ENCODE measurements around the gene EMC9.

EMC9 gene

DNA sequence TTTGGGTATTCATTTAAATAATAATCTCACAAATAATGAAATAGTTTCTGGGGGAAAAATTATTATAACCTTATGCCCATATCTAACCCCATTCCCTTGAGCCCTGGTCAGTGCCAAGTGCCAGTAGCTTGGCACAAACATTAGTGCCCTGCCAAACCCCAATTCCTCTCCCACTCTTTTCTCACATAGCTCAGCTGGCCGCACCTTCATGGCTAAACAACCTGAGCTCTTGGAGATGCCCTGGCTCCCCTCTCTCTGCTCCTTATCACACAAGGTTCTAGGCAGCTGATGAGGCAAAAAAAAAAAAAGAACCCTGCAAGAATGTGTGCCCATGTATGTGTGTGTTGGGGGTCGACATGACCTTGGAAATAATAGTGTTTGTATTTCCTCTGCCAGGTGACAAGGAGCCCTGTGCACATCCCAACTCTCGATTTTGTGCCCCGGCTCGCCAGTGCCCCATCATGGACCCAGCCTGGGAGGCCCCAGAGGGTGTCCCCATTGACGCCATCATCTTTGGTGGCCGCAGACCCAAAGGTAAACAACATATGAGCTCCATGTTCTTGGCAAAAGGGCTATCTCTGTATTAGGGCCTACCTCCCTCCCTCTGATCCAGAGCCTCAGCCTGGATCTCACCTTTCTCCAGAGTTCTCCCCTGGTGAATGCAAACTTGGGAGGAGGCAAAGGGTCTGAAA, 38.9 kb downstream of the EMC9 start:
- DNase-seq, result no peak

DNA sequence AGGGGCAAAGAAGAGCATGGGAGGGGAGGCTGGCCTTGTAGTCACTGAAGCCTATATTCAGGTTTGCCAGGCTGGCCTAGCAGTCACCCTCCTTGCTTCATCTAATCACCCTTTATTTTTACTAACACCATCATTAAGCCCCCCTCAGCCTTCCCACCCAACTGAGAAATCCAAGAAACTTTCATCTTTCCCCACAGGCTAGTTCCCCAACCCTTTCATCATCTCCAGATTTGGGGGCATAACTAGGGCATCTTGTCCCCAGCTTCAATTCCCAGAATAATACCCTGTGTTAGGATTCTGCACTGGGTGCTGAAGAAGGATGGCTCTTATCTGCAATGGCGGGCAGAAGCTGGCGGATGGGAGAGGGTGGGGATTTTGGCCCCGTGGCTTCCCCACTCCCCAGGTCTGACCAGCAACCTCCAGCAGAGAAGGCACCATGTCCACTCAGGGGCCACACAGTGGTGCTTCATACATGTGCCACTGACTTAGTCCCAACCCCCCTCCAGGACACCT, 40.4 kb downstream of the EMC9 start:
- DNase-seq, result no peak

DNA sequence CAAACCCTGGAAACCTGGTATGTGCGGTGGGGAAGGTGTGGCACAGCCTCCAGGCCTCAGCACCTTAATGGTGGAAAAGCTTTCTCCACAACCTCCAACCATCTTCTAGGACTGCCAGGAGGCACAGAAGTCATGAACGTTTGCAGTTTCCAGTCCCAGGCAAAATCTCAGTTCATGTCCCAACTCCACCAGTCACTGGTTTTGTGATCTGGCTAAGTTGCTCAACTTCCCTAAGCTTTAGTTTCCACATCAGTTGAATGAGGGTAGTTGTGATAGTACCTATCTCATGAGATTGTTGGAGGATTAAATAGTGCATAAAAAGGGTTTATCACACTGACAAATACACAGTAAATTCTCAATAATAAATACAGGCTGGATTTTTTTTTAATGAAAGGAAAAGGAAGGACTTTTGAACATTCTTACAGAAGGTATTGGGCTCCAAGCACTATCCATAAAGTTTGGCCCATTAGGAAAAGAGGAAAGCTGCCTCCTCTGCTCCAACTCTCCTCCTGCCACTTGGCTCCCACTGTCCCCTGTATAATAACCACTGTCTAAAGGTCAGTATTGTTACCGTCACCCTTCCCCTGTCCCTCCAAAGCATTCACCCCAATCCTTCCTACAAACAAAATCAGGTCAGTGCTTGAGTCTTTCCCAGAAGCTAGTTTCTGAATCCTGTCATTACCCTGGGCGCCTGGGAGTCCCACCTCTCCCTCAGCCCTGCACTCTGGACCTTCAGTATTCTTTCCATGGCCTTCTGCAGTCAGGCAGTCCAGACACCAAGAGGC, 41.0 kb downstream of the EMC9 start:
- DNase-seq, result no peak

DNA sequence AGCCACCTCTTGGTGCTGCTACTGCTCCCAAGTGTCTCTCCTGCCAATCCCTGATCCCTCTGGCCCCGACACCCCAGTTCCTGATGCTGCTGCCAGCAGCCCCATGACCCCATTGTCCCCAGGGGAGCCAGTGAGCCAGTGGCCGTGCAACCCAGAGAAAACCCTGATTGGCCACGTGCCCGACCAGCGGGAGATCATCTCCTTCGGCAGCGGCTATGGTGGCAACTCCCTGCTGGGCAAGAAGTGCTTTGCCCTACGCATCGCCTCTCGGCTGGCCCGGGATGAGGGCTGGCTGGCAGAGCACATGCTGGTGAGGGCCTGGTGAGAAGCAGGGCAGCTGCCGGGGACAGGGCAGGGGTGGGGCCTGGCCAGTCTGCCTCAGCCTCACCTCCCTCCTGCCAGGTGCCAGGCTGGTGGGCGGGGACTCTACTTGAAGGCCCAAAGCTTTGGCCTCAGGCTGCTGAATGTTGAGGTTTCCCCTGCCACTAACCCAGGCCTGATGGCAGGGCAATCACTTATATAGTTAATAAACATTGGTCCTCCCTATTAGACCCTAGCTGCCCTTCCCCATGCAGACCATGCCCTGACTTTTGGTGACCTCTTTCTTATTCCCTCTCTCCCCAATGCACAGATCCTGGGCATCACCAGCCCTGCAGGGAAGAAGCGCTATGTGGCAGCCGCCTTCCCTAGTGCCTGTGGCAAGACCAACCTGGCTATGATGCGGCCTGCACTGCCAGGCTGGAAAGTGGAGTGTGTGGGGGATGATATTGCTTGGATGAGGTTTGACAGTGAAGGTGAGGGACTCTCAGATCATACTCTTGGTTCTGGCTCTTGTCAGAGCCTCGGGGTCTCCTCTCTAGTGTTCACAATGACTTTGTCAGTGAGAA, 42.2 kb downstream of the EMC9 start:
- DNase-seq, result no peak

DNA sequence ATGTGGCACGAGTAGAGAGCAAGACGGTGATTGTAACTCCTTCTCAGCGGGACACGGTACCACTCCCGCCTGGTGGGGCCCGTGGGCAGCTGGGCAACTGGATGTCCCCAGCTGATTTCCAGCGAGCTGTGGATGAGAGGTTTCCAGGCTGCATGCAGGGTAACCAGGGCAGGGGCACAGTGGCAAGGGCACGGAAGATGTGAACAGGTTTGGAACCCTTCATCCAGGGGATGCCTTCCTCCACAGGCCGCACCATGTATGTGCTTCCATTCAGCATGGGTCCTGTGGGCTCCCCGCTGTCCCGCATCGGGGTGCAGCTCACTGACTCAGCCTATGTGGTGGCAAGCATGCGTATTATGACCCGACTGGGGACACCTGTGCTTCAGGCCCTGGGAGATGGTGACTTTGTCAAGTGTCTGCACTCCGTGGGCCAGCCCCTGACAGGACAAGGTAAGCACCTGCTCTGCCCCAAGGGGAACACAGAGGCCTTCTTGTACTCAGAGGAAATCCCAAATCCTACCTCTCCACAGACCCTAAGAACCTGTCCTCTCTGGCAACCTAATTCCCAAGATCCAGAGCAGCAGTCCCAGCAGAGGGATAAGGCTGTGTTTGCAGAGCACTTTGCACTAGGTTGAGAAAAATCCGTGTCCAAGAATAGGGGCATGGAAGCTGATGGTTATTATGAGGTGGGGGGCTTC, 43.0 kb downstream of the EMC9 start:
- DNase-seq, result no peak

DNA sequence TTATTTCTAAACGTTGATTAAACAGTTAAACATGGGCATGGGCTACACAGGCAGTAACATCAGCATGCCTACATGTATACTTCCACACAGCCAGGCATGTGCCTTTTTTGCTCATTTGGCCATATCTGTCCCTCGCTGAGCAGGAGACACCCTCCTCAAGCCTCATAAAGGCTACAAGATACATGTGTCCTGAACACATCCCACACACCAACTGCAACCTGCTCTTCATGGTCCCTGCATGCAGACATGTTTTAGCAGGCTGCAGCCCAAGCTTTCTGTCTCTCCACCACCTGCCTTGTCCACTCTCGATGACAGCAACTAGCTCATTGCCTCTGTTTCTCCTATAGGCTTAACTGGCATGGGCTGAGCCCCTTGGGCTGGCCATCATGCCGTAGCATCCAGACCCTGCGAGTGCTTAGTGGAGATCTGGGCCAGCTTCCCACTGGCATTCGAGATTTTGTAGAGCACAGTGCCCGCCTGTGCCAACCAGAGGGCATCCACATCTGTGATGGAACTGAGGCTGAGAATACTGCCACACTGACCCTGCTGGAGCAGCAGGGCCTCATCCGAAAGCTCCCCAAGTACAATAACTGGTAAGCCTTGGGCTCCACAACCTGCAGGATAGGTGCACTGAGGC, 44.7 kb downstream of the EMC9 start:
- no peak for DNase-seq

DNA sequence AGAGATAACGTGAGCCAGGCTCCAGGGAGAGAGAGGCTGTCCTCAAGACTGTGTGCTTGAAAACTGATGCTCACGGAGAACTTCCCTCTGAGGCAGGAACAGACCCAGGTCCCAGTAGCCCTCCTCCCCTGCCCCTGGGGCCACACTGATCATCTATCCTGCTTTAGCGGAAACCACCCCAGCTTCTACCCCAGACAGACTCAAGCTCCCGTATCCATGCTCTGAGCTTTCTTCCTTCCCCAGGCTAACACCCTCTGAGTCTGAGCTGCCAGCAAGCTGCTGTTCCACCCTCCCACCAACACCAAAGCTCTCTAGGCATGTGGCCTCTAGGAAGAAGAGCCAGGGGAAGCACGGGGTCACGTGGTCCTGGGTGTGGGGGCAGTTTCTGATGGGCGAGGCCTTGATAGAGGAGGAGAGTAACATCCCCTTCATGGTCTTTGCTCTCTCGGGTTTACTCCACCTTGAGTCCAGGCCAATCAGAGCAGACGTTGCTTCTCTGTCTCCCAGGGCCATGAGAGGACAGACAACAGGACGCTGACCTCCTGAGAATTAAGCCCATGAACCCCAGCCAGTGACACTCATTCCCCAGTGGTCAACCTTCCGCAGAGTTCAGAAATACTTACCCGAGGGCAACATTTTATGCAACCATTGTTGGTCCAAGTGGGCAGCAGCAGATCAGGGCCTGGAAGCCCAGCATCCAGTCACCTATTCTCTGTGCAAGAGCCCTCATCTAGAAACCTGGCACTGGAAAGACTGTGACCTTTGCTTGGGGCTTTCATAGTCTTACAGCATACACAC, 45.9 kb downstream of the EMC9 start:
- peak; percentile 50 to 57 for DNase-seq

DNA sequence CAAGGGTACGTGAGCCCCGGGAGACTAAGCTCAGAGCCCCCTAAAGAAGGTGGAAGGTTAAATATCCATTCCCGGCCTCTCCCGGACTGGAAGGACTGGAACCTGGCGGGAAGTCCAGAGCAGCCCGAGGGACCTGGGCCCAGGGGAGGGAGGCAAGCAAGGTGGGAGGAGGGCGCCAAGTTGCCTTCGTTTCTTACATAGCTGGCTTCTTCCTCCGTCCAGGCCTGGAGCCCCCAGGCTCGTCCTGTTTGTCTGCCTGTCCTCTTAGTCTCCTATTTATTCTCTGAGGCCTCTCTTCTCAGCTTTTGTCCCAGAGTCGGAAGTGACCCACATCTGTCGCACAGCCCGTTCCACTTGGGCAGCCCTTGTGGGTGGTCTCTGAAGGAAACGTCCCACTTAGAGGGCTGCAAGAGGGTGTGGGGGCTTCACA, 46.5 kb downstream of the EMC9 start:
- no peak for DNase-seq

DNA sequence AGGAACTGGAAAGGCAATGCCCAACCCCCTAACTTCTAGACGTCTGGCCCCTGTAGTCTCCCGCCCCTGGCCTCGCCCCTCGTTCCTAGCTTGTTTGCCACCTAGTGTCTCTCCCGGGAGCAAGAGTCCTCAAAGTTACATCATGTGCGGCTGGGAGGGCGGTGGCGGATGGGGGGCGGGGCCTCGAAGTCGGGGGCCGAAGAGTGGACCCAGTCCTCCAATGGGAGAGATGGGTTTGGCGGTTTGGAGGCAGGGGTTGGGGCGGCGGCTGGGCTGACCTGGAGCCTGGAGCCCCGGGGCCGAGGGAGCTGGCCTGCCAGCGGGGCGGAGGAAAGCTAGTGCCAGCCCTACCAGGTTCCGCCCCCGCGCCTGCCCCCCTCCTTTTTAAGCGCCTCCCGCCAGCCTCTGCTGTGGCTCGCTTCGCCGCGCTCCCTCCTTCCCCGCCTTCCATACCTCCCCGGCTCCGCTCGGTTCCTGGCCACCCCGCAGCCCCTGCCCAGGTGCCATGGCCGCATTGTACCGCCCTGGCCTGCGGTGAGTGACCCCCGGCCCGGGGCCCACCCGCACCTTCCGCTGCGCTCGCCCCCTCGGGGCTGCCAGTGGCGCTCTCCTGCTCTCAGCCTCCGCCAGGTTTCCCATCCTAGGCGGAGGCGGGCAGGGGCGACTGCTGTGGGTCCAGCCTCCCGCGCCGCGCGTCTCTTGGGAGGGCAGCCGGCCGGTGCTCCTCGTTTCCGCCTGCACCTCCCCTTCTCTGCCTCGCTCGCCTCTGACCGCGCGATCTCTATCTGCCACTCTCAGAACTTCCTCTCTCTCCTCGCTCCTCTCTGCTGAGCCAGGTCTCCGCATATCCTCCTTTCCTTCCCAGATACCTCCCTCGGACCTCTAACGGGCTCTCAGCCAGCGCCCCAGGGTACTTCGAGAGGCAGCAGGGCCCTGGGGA, 47.2 kb downstream of the EMC9 start, which contains the start of gene PCK2:
Gene PCK2, plus strand, starts transcription at position 411 of the 940 bp plus-strand sequence. Its CDS starts 95 bp downstream, at position 506.
- peak; percentile 83 to 86 for DNase-seq

DNA sequence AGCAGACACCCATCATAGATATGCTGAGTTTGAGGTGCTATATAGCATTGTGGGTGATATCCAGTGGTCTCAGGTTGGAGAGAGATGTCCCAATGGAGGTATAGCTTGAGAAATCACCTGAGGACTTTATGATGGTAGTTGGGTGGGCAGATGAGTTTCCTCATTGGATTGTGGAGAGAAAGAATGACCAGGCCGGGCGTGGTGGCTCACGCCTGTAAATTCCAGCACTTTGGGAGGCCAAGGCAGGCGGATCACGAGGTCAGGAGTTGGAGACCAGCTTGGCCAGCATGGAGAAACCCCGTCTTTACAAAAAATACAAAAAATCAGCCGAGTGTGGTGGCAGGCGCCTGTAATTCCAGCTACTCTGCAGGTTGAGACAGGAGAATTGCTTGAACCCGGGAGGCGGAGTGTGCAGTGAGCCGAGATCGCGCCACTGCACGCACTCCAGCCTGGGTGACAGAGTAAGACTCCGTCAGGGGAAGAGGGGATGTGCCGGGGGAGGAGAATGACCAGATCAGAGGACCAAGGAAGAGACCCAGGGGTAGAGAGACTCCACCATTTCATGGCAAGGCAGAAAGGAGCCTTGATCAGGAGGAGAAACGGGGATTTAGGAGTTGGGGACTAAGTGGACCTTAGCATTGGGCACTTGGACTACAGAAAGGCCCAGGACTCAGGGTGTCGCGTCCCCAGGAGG, 48.0 kb downstream of the EMC9 start:
- no peak for DNase-seq

DNA sequence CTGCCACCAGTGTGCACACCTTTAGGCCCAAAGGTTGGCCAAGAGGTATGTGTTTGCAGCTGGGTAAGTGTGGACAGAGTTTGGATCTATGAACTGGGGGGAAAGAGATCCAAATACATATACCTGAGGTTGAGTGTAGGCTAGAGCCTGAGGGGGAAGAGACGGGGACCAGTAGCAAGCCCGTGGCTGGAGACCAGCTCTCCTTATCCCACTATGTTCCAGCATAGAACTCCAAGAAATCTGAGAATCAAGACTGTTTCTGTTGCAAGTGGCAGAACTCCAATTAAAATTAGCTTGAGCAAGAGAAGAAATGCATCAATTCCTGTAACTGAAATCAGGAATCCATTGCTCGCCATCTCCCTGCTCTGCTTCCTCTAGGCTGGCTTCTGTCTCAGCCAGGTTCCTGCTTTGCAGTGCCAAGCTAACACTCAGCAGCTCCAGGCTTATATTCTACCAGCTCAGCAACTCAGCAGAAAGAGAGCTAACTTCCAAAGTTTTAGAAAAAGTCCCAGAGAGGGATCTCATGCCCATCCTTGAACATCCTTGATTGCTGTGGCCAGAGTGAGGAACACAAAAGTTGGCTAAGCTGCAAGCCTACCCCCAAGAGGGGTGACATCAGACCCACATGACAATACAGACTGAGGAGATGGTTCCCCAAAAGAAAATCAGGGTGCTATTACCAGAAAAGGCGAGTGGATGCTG, 48.7 kb downstream of the EMC9 start:
- no peak for DNase-seq

DNA sequence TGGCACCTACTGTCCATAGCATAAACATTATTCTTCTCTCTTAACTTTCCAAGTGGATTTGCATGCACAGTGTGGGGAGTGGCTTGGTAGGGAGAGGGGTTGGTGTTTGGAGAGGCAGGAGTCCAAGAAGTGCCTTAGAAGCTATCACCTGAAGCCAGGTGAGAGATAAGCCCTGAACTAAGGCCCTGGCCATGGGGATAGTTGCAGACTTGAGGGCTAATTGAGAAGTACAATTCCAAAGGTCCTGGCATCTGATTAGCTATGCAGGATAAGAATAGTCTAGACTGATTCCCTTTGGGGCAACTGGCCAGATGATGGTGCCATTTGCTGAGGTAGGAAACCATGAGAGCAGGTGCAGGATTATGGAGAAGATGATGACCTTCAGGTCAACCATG, 49.3 kb downstream of the EMC9 start:
- DNase-seq, result no peak

DNA sequence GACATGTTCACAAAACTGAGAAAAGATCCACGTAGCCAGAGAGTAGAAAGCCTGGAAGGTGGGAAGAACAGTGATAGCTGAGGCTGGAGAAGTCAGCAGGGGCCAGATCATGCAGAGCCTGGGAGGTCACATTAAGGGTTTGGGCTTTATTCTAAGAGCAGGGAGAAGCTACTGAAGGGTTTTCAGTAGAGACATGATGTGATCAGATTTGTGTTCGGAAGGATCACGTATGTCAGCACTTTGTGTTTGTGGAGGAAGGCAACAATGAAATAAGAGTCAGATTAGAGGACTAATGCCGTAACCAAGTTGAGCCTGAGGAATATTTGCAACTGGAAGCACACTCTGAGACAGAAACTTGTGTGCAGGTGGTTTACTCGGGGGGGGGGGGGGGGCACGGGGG, 51.5 kb downstream of the EMC9 start:
- no peak for DNase-seq

Measured in stimulated activated CD4-positive, alpha-beta T cell treated with anti-CD3 and anti-CD28 coated beads, Interleukin-2, amount 100 ng/mL, for 48 hours (primary cell).